ENCODE measurements around the gene REXO5. TPM values are rescaled to one million over a fixed set of nuclear protein-coding genes. Genes with fewer than 3 reads are reported as not detected.

The REXO5 gene
- polyA plus RNA-seq, 2 donors = 1.4 to 1.5 TPM

GRCh38 chr16:20768121-20768520 is 38.2 kb upstream of the REXO5 start:
- H3K36me3 ChIP-seq (ENCODE audit: control insufficient read depth in 2 of 2, insufficient read depth in 2 of 2, low read length in 1 of 2) = no peaks in the 10 kb centered on the region
- H3K27me3 ChIP-seq (ENCODE audit: control insufficient read depth in 1 of 2, insufficient read depth in 2 of 2, low read length in 2 of 2) = no peaks in the 10 kb centered on the region
- no peak overlapping the region for H3K4me3 ChIP-seq (ENCODE audit: low read depth in 1 of 2, low read length in 2 of 2)
- 87 to 92% methylated on average over 1 of the region's 1 CpG for WGBS, 2 donors
- H3K27ac ChIP-seq (ENCODE audit: low read depth in 2 of 2, low read length in 1 of 2) = no peak overlapping the region
- H3K9me3 ChIP-seq (ENCODE audit: control insufficient read depth in 2 of 2, insufficient read depth in 1 of 2, low read depth in 1 of 2, low read length in 1 of 2) = no peaks in the 10 kb centered on the region
- no peaks in the 10 kb centered on the region for H3K4me1 ChIP-seq (ENCODE audit: control insufficient read depth in 2 of 2, insufficient read depth in 2 of 2, low read length in 1 of 2)

DNA sequence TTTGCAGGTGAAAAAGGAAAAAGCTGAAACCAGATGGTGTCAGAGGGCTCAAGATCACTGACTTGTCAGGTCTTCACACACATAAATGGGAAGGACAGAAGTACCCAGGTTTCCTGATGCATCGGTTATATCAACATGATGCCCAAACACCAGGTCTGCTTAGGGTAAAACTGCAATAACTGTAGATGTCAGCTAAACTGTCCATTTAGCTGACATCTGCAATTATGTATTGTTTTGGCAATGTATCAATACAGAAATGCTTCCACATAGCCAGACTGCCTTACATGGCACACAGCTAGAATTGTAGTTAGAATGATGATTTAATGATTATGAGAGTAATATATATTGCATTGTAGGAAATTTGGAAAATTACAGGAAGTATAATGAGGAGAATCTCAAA is 37.5 kb upstream of the REXO5 start:
- Histone ChIP-seq H3K9me3 (ENCODE audit: control insufficient read depth in 2 of 2, insufficient read depth in 1 of 2, low read depth in 1 of 2, low read length in 1 of 2) (no peaks in the 10 kb centered on the region), H3K27me3 (ENCODE audit: control insufficient read depth in 1 of 2, insufficient read depth in 2 of 2, low read length in 2 of 2) (no peaks in the 10 kb centered on the region), H3K36me3 (ENCODE audit: control insufficient read depth in 2 of 2, insufficient read depth in 2 of 2, low read length in 1 of 2) (no peaks in the 10 kb centered on the region), H3K27ac (ENCODE audit: low read depth in 2 of 2, low read length in 1 of 2) (no peak overlapping the region), H3K4me1 (ENCODE audit: control insufficient read depth in 2 of 2, insufficient read depth in 2 of 2, low read length in 1 of 2) (no peaks in the 10 kb centered on the region), H3K4me3 (ENCODE audit: low read depth in 1 of 2, low read length in 2 of 2) (no peak overlapping the region)
- WGBS, 2 donors = 54 to 94% methylated on average over 1 of the region's 1 CpG

GRCh38 chr16:20773679-20774078 is 32.6 kb upstream of the REXO5 start:
- Histone ChIP-seq H3K27ac (ENCODE audit: low read depth in 2 of 2, low read length in 1 of 2) (no peak overlapping the region), H3K4me3 (ENCODE audit: low read depth in 1 of 2, low read length in 2 of 2) (no peak overlapping the region), H3K27me3 (ENCODE audit: control insufficient read depth in 1 of 2, insufficient read depth in 2 of 2, low read length in 2 of 2) (no peaks in the 10 kb centered on the region), H3K36me3 (ENCODE audit: control insufficient read depth in 2 of 2, insufficient read depth in 2 of 2, low read length in 1 of 2) (no peaks in the 10 kb centered on the region), H3K9me3 (ENCODE audit: control insufficient read depth in 2 of 2, insufficient read depth in 1 of 2, low read depth in 1 of 2, low read length in 1 of 2) (no peaks in the 10 kb centered on the region), H3K4me1 (ENCODE audit: control insufficient read depth in 2 of 2, insufficient read depth in 2 of 2, low read length in 1 of 2) (no peaks in the 10 kb centered on the region)
- WGBS, 2 donors = 75 to 88% methylated on average over 3 of the region's 3 CpGs

- Histone ChIP-seq H3K27ac (ENCODE audit: low read depth in 2 of 2, low read length in 1 of 2) (no peak overlapping the region), H3K4me3 (ENCODE audit: low read depth in 1 of 2, low read length in 2 of 2) (no peak overlapping the region), H3K27me3 (ENCODE audit: control insufficient read depth in 1 of 2, insufficient read depth in 2 of 2, low read length in 2 of 2) (no peaks in the 10 kb centered on the region), H3K4me1 (ENCODE audit: control insufficient read depth in 2 of 2, insufficient read depth in 2 of 2, low read length in 1 of 2) (no peaks in the 10 kb centered on the region), H3K9me3 (ENCODE audit: control insufficient read depth in 2 of 2, insufficient read depth in 1 of 2, low read depth in 1 of 2, low read length in 1 of 2) (no peaks in the 10 kb centered on the region), H3K36me3 (ENCODE audit: control insufficient read depth in 2 of 2, insufficient read depth in 2 of 2, low read length in 1 of 2) (no peaks in the 10 kb centered on the region)
- WGBS, 2 donors = 70 to 75% methylated on average over 7 of the region's 7 CpGs
These were observed 31.5 kb upstream of the REXO5 start for GRCh38 chr16:20774703-20775362.

GRCh38 chr16:20781697-20782096 is 24.6 kb upstream of the REXO5 start:
- no peaks in the 10 kb centered on the region for H3K4me1 ChIP-seq (ENCODE audit: control insufficient read depth in 2 of 2, insufficient read depth in 2 of 2, low read length in 1 of 2)
- WGBS, 2 donors = 84 to 93% methylated on average over 1 of the region's 1 CpG
- H3K9me3 ChIP-seq (ENCODE audit: control insufficient read depth in 2 of 2, insufficient read depth in 1 of 2, low read depth in 1 of 2, low read length in 1 of 2) = no peaks in the 10 kb centered on the region
- no peak overlapping the region for H3K4me3 ChIP-seq (ENCODE audit: low read depth in 1 of 2, low read length in 2 of 2)
- no peaks in the 10 kb centered on the region for H3K27me3 ChIP-seq (ENCODE audit: control insufficient read depth in 1 of 2, insufficient read depth in 2 of 2, low read length in 2 of 2)
- no peak overlapping the region for H3K27ac ChIP-seq (ENCODE audit: low read depth in 2 of 2, low read length in 1 of 2)
- H3K36me3 ChIP-seq (ENCODE audit: control insufficient read depth in 2 of 2, insufficient read depth in 2 of 2, low read length in 1 of 2) = no peaks in the 10 kb centered on the region

DNA sequence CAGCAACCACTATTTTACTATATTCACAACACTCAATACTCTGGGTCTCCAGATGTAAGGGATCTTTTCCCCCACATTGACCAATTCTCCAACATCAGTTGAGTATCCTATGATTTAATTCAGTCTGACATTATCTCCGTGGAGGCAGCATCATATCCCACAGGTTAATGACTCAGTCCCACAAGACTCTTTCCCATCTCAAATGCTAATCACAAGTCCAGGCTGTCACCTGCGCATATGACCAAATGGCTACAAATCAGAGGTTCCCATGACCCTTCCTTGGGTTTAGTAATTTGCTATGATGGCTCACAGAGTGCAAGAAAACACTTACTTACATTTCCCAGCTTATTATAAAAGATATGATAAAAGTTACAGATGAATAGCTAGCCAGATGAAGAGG is 23.9 kb upstream of the REXO5 start:
- no peaks in the 10 kb centered on the region for H3K9me3 ChIP-seq (ENCODE audit: control insufficient read depth in 2 of 2, insufficient read depth in 1 of 2, low read depth in 1 of 2, low read length in 1 of 2)
- H3K27ac ChIP-seq (ENCODE audit: low read depth in 2 of 2, low read length in 1 of 2) = no peak overlapping the region
- no peak overlapping the region for H3K4me3 ChIP-seq (ENCODE audit: low read depth in 1 of 2, low read length in 2 of 2)
- H3K36me3 ChIP-seq (ENCODE audit: control insufficient read depth in 2 of 2, insufficient read depth in 2 of 2, low read length in 1 of 2) = no peaks in the 10 kb centered on the region
- 90 to 95% methylated on average over 2 of the region's 2 CpGs for WGBS, 2 donors
- no peaks in the 10 kb centered on the region for H3K4me1 ChIP-seq (ENCODE audit: control insufficient read depth in 2 of 2, insufficient read depth in 2 of 2, low read length in 1 of 2)
- H3K27me3 ChIP-seq (ENCODE audit: control insufficient read depth in 1 of 2, insufficient read depth in 2 of 2, low read length in 2 of 2) = no peaks in the 10 kb centered on the region

GRCh38 chr16:20784204-20784603 is 22.1 kb upstream of the REXO5 start:
- no peak overlapping the region for H3K27ac ChIP-seq (ENCODE audit: low read depth in 2 of 2, low read length in 1 of 2)
- no peaks in the 10 kb centered on the region for H3K27me3 ChIP-seq (ENCODE audit: control insufficient read depth in 1 of 2, insufficient read depth in 2 of 2, low read length in 2 of 2)
- no peak overlapping the region for H3K4me3 ChIP-seq (ENCODE audit: low read depth in 1 of 2, low read length in 2 of 2)
- H3K9me3 ChIP-seq (ENCODE audit: control insufficient read depth in 2 of 2, insufficient read depth in 1 of 2, low read depth in 1 of 2, low read length in 1 of 2) = no peaks in the 10 kb centered on the region
- no peaks in the 10 kb centered on the region for H3K36me3 ChIP-seq (ENCODE audit: control insufficient read depth in 2 of 2, insufficient read depth in 2 of 2, low read length in 1 of 2)
- no peaks in the 10 kb centered on the region for H3K4me1 ChIP-seq (ENCODE audit: control insufficient read depth in 2 of 2, insufficient read depth in 2 of 2, low read length in 1 of 2)

GRCh38 chr16:20789130-20789529 is 17.2 kb upstream of the REXO5 start:
- Histone ChIP-seq H3K27me3 (ENCODE audit: control insufficient read depth in 1 of 2, insufficient read depth in 2 of 2, low read length in 2 of 2) (no peaks in the 10 kb centered on the region), H3K4me1 (ENCODE audit: control insufficient read depth in 2 of 2, insufficient read depth in 2 of 2, low read length in 1 of 2) (no peaks in the 10 kb centered on the region), H3K36me3 (ENCODE audit: control insufficient read depth in 2 of 2, insufficient read depth in 2 of 2, low read length in 1 of 2) (peaks cover 0 to 2% of the 10 kb centered on the region in 2 donors)

DNA sequence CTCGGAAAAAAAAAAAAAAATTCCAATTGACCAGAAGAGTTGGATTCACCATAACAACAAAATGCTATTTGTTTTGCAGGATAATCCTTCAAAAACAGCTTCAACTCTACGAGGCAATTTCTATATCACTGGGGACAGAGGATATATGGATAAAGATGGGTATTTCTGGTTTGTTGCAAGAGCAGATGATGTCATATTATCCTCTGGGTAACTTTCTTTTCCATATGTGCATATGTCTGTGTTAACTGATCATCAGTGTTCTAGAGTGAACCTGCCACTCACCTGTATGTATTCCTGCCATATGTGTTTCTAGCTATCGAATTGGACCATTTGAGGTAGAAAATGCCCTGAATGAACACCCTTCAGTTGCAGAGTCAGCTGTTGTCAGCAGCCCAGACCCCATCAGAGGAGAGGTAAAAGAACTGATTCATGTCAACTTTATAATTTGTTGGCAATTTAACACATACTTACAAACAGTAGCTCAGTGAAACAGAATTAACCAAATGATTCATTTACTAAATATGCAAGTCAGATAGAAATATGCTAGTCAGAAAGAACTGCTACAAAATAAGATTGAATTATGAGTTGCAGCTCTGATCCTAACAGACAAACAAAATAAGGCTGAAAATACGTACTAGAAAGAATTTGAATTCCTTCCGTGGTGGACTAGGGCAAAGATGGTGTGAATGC is 14.3 kb upstream of the REXO5 start:
- Histone ChIP-seq H3K36me3 (ENCODE audit: control insufficient read depth in 2 of 2, insufficient read depth in 2 of 2, low read length in 1 of 2) (peaks cover 2 to 3% of the 10 kb centered on the region in 2 donors), H3K9me3 (ENCODE audit: control insufficient read depth in 2 of 2, insufficient read depth in 1 of 2, low read depth in 1 of 2, low read length in 1 of 2) (no peaks in the 10 kb centered on the region), H3K27ac (ENCODE audit: low read depth in 2 of 2, low read length in 1 of 2) (no peak overlapping the region), H3K27me3 (ENCODE audit: control insufficient read depth in 1 of 2, insufficient read depth in 2 of 2, low read length in 2 of 2) (no peaks in the 10 kb centered on the region), H3K4me3 (ENCODE audit: low read depth in 1 of 2, low read length in 2 of 2) (no peak overlapping the region), H3K4me1 (ENCODE audit: control insufficient read depth in 2 of 2, insufficient read depth in 2 of 2, low read length in 1 of 2) (no peaks in the 10 kb centered on the region)
- 86 to 95% methylated on average over 5 of the region's 5 CpGs for WGBS, 2 donors

More at GRCh38 chr16:20789130-20789529, 17.2 kb upstream of the REXO5 start:
- H3K4me3 ChIP-seq (ENCODE audit: low read depth in 1 of 2, low read length in 2 of 2) = no peak overlapping the region
- no peaks in the 10 kb centered on the region for H3K9me3 ChIP-seq (ENCODE audit: control insufficient read depth in 2 of 2, insufficient read depth in 1 of 2, low read depth in 1 of 2, low read length in 1 of 2)
- no peak overlapping the region for H3K27ac ChIP-seq (ENCODE audit: low read depth in 2 of 2, low read length in 1 of 2)

- Histone ChIP-seq H3K4me3 (ENCODE audit: low read depth in 1 of 2, low read length in 2 of 2) (no peak overlapping the region), H3K27ac (ENCODE audit: low read depth in 2 of 2, low read length in 1 of 2) (no peak overlapping the region), H3K36me3 (ENCODE audit: control insufficient read depth in 2 of 2, insufficient read depth in 2 of 2, low read length in 1 of 2) (peaks cover 0 to 3% of the 10 kb centered on the region in 2 donors), H3K4me1 (ENCODE audit: control insufficient read depth in 2 of 2, insufficient read depth in 2 of 2, low read length in 1 of 2) (no peaks in the 10 kb centered on the region), H3K9me3 (ENCODE audit: control insufficient read depth in 2 of 2, insufficient read depth in 1 of 2, low read depth in 1 of 2, low read length in 1 of 2) (no peaks in the 10 kb centered on the region), H3K27me3 (ENCODE audit: control insufficient read depth in 1 of 2, insufficient read depth in 2 of 2, low read length in 2 of 2) (no peaks in the 10 kb centered on the region)
- 44 to 54% methylated on average over 2 of the region's 2 CpGs for WGBS, 2 donors
These were observed 8.0 kb upstream of the REXO5 start for GRCh38 chr16:20798364-20798763.

All from esophagus (tissue), 2 donors.